Smooth muscle cell (in vitro differentiated cells): Measurements from ENCODE around the gene ZNF506. TPM values are rescaled to one million over a fixed set of nuclear protein-coding genes. Genes with fewer than 3 reads are reported as not detected.
"Not testable (repeated sequence)": the region's sequence is repeated elsewhere in the genome, so short reads cannot be mapped to it uniquely, and the experiment has no call there.

Experiments used
- DNase-seq: peaks from one replicate; lab custom pipeline; 2025; ENCODE audit not compliant: unreplicated experiment; lab: John Stamatoyannopoulos, UW
- H2AFZ ChIP-seq: fragments of 200-600 bp; sonication (generic); 2 replicates; pipeline ENCODE4 v1.6.0; 2016; ENCODE audit warnings: antibody characterized with exemption, low read depth, mild to moderate bottlenecking
- H3F3A ChIP-seq: fragments of 200-600 bp; sonication (generic); 2 replicates; pipeline ENCODE4 v1.6.0; 2017; ENCODE audit warnings: antibody characterized with exemption, low read depth
- H3K27ac ChIP-seq: fragments of 200-600 bp; sonication (generic); 2 replicates; pipeline ENCODE4 v1.5.1; 2016; ENCODE audit warnings: low read depth, mild to moderate bottlenecking
- H3K27me3 ChIP-seq: fragments of 200-600 bp; sonication (generic); 2 replicates; pipeline ENCODE4 v1.6.1; 2016; ENCODE audit warnings: low read depth, mild to moderate bottlenecking
- H3K36me3 ChIP-seq: fragments of 200-600 bp; sonication (generic); 2 replicates; pipeline ENCODE4 v1.5.1; 2016; ENCODE audit warnings: low read depth
- H3K4me1 ChIP-seq: fragments of 200-600 bp; sonication (generic); 2 replicates; pipeline ENCODE4 v1.5.1; 2016; ENCODE audit warnings: low read depth
- H3K4me2 ChIP-seq: fragments of 200-600 bp; sonication (generic); 2 replicates; pipeline ENCODE4 v1.6.0; 2016; ENCODE audit warnings: mild to moderate bottlenecking
- H3K4me3 ChIP-seq: fragments of 200-600 bp; sonication (generic); 2 replicates; pipeline ENCODE4 v1.5.1; 2016; ENCODE audit warnings: mild to moderate bottlenecking
- H3K79me2 ChIP-seq: fragments of 200-600 bp; sonication (generic); 2 replicates; pipeline ENCODE4 v1.6.0; 2016; ENCODE audit warnings: low read depth, mild to moderate bottlenecking
- H3K9ac ChIP-seq: fragments of 200-600 bp; sonication (generic); 2 replicates; pipeline ENCODE4 v1.6.0; 2016; ENCODE audit warnings: low read depth
- H3K9me3 ChIP-seq: fragments of 200-600 bp; sonication (generic); replicated peaks from 2 replicates; pipeline ENCODE4 v1.5.1; 2016; ENCODE audit warnings: low read depth
- H4K20me1 ChIP-seq: fragments of 200-600 bp; sonication (generic); 2 replicates; pipeline ENCODE4 v1.6.0; 2016; ENCODE audit warnings: low read depth
- WGBS: methylation state at CpG from one replicate; pipeline ENCODE4 v1.1.7; 2016; ENCODE audit warnings: low lambda C conversion rate; 5-methylcytosine and 5-hydroxymethylcytosine counted together
- polyA plus RNA-seq: library from polyadenylated mRNA; unstranded; fragments of >200 nt; fragmentation: Nextera tagmentation; extraction: Ambion mirVana; gene quantifications from 2 replicates; pipeline ENCODE4 v1.2.1, GENCODE V29; 2016
- total RNA-seq: library from RNA; depleted of rRNA; stranded (reverse); fragments of >200 nt; gene quantifications from 2 replicates; pipeline ENCODE4 v1.2.3, GENCODE V29; 2014
- TF ChIP-seq, protein P1 (sequence below): fragments of 200-600 bp; sonication (generic); IDR thresholded peaks from 2 replicates; pipeline ENCODE4 v1.5.1; 2017; ENCODE audit warnings: borderline replicate concordance, mild to moderate bottlenecking, antibody characterized with exemption; ENCODE audit not compliant: insufficient read depth, poor library complexity, severe bottlenecking

The ZNF506 gene
- 27.7 and 41.9 TPM in 2 replicates for total RNA-seq
- polyA plus RNA-seq = 6.7 and 10.6 TPM in 2 replicates

DNA sequence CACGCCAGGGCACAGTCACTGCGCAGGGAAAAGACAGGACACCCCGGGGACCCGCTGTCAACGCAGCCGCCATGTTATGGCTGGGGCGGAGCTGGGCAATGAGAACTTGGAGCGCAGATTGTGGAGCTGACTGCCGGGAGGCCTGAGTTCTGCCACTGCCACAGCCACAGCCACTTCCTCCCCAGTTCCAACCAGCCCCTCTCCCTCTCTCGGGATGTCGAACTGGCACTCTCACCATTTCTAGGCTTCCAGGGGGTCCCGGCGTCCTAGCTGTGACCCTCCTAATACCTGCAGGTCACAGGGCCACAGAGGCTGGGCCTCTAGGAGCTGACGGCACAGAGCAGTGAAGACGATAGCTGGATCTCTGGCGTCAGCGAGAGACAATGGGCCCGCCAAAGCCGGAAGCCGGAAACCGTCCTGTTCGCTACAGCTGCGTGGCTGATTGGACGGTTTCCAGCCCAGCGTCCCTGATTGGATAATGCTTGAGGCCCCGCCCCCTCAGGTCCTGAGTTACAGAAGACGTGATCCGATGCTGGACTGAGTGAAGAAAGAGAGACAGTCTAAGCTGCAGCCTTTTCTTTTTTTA, at the start of gene ZNF506:
Gene ZNF506, minus strand, starts transcription at position 385 of the 586 bp plus-strand sequence. Its CDS starts 147 bp downstream, at position 238.
- 13% methylated on average over 28 of the region's 28 CpGs for WGBS
- peak; percentile 16 for DNase-seq
- Histone ChIP-seq H3K27me3 (no peaks in the 10 kb centered on the region), H3K4me3 (peak within 1 kb of the TSS; percentile 81), H3F3A (no peaks in the 10 kb centered on the region), H3K9ac (peak within 1 kb of the TSS; percentile 84), H3K4me2 (peak within 1 kb of the TSS; percentile 83), H3K79me2 (peaks cover 46% of the 10 kb centered on the region), H3K36me3 (no peaks in the 10 kb centered on the region), H3K4me1 (no peaks in the 10 kb centered on the region), H4K20me1 (peaks cover 12% of the 10 kb centered on the region), H3K9me3 (no peaks in the 10 kb centered on the region), H3K27ac (peak within 1 kb of the TSS; percentile 90), H2AFZ (peak within 1 kb of the TSS; percentile 82)
- TF ChIP-seq, protein P1, sequence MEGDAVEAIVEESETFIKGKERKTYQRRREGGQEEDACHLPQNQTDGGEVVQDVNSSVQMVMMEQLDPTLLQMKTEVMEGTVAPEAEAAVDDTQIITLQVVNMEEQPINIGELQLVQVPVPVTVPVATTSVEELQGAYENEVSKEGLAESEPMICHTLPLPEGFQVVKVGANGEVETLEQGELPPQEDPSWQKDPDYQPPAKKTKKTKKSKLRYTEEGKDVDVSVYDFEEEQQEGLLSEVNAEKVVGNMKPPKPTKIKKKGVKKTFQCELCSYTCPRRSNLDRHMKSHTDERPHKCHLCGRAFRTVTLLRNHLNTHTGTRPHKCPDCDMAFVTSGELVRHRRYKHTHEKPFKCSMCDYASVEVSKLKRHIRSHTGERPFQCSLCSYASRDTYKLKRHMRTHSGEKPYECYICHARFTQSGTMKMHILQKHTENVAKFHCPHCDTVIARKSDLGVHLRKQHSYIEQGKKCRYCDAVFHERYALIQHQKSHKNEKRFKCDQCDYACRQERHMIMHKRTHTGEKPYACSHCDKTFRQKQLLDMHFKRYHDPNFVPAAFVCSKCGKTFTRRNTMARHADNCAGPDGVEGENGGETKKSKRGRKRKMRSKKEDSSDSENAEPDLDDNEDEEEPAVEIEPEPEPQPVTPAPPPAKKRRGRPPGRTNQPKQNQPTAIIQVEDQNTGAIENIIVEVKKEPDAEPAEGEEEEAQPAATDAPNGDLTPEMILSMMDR = no peak

GRCh38 chr19:19870086-19870485, 48.5 kb upstream of the ZNF506 start:
- not testable (repeated sequence) for H3K9ac ChIP-seq, H3F3A ChIP-seq, H3K4me2 ChIP-seq, H3K27ac ChIP-seq, H3K36me3 ChIP-seq, H3K27me3 ChIP-seq, DNase-seq, H3K9me3 ChIP-seq, H2AFZ ChIP-seq, H3K4me3 ChIP-seq
- Histone ChIP-seq H3K79me2 (peaks cover 86% of the 10 kb centered on the region), H3K4me1 (peaks cover 14% of the 10 kb centered on the region), H4K20me1 (peaks cover 66% of the 10 kb centered on the region)
- WGBS = 93% methylated on average over 5 of the region's 5 CpGs

- H4K20me1 ChIP-seq = peaks cover 46% of the 10 kb centered on the region
- TF ChIP-seq, protein P1 = no peak
- peak overlapping the region; percentile 81 for H2AFZ ChIP-seq
- H3F3A ChIP-seq = no peaks in the 10 kb centered on the region
- no peaks in the 10 kb centered on the region for H3K9me3 ChIP-seq
- peak overlapping the region; percentile 80 for H3K4me3 ChIP-seq
- H3K9ac ChIP-seq = peak overlapping the region; percentile 81
- peaks cover 55% of the 10 kb centered on the region for H3K79me2 ChIP-seq
- peak overlapping the region; percentile 74 for H3K27ac ChIP-seq
- peak overlapping the region; percentile 87 for H3K4me2 ChIP-seq
- WGBS = 1% methylated on average over 23 of the region's 23 CpGs
- H3K36me3 ChIP-seq = no peaks in the 10 kb centered on the region
- peaks cover 14% of the 10 kb centered on the region for H3K4me1 ChIP-seq
- DNase-seq = no peak
- no peaks in the 10 kb centered on the region for H3K27me3 ChIP-seq
Observed at GRCh38 chr19:19866611-19867248, 45.2 kb upstream of the ZNF506 start.

DNA sequence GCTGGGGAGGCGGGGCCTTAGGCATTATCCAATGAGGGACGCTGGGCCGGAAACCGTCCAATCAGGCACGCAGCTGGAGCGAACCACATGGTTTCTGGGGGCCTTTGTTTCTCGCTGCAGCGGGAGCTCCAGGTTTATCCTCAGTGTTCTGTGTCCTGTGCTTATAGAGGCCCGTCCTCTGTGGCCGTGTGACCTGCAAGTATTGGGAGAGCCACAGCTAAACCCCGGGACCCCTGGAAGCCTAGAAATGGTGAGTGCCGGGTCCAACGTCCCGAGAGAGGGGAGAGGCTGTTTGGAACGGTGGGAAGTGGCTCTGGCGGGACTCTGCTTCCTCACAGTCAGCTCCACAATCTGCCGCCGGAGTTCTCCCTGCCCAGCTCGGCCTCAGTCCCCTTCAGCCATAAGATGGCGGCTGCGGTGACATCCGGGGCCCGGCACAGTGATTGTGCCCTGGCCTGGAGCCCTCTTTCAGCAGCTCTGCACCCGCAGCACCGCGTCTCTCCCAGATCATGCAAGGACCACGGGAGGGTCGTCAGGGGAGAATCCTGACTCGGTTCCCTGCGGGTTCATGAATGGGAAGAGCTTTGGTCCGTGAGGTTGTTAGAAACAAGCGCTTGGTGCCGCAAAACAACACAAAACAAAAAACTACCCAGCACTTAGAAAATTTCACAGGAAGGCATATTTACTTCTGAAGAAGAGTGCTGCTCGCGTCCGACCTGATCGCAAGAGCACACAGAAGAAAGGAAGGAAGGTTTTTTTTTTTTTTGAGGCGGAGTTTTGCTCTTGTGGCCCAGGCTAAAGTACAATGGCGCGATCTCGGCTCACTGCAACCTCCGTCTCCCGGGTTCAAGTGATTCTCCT, 44.4 kb upstream of the ZNF506 start, which contains the start of gene ZNF253:
Gene ZNF253, plus strand, starts transcription at position 133 of the 861 bp plus-strand sequence. Its CDS starts 115 bp downstream, at position 248.
- peak within 1 kb of the TSS; percentile 81 for H3K9ac ChIP-seq
- DNase-seq = peak; percentile 74
- no peaks in the 10 kb centered on the region for H3F3A ChIP-seq
- peak within 1 kb of the TSS; percentile 87 for H3K4me2 ChIP-seq
- no peaks in the 10 kb centered on the region for H3K9me3 ChIP-seq
- no peaks in the 10 kb centered on the region for H3K27me3 ChIP-seq
- H3K79me2 ChIP-seq = peaks cover 47% of the 10 kb centered on the region
- H3K4me3 ChIP-seq = peak within 1 kb of the TSS; percentile 80
- H3K27ac ChIP-seq = peak within 1 kb of the TSS; percentile 74
- peak within 1 kb of the TSS; percentile 81 for H2AFZ ChIP-seq
- TF ChIP-seq, protein P1 = no peak
- under 1% methylated on average over 43 of the region's 43 CpGs for WGBS
- peaks cover 14% of the 10 kb centered on the region for H3K4me1 ChIP-seq
- no peaks in the 10 kb centered on the region for H3K36me3 ChIP-seq
- H4K20me1 ChIP-seq = peaks cover 38% of the 10 kb centered on the region
